BLaER1 (cell line): ENCODE results near the gene KIF27.

Source experiments
- H3K27ac ChIP-seq: shearing (Covaris generic); formaldehyde crosslinking; 2 replicates; pipeline ENCODE4 v1.8.1; 2022
- H3K27me3 ChIP-seq: shearing (Covaris generic); formaldehyde crosslinking; 2 replicates; pipeline ENCODE4 v1.8.1; 2022
- H3K36me3 ChIP-seq: shearing (Covaris generic); formaldehyde crosslinking; 2 replicates; pipeline ENCODE4 v1.8.1; 2022
- H3K4me1 ChIP-seq: shearing (Covaris generic); formaldehyde crosslinking; 2 replicates; pipeline ENCODE4 v1.8.1; 2022
- H3K4me2 ChIP-seq: shearing (Covaris generic); formaldehyde crosslinking; 2 replicates; pipeline ENCODE4 v1.8.1; 2022
- H3K4me3 ChIP-seq: shearing (Covaris generic); formaldehyde crosslinking; 2 replicates; pipeline ENCODE4 v1.8.1; 2022
- H3K9ac ChIP-seq: shearing (Covaris generic); formaldehyde crosslinking; 2 replicates; pipeline ENCODE4 v1.8.1; 2022
- H3K9me3 ChIP-seq: shearing (Covaris generic); formaldehyde crosslinking; 2 replicates; pipeline ENCODE4 v1.8.1; 2022
- H4K20me1 ChIP-seq: shearing (Covaris generic); formaldehyde crosslinking; 2 replicates; pipeline ENCODE4 v1.8.1; 2022
- Cebpa-rat ChIP-seq: shearing (Covaris generic); IDR thresholded peaks from 2 replicates; pipeline ENCODE4 v1.8.1; 2022

KIF27 gene

GRCh38 chr9:83920927-83921707 lies at the start of gene KIF27:
KIF27 (minus strand) TSS chr9:83921432; CDS start chr9:83915591, 5,841 bp downstream.
- Histone ChIP-seq H3K9ac (peak within 1 kb of the TSS; percentile 80), H3K4me2 (peak within 1 kb of the TSS; percentile 80), H3K27me3 (no peaks in the 10 kb centered on the region), H4K20me1 (no peaks in the 10 kb centered on the region), H3K9me3 (no peaks in the 10 kb centered on the region), H3K27ac (peak within 1 kb of the TSS; percentile 88), H3K4me3 (peak within 1 kb of the TSS; percentile 81), H3K4me1 (peaks cover 28% of the 10 kb centered on the region), H3K36me3 (peaks cover 16% of the 10 kb centered on the region)
- TF ChIP-seq Cebpa-rat = no peak

- H3K4me2 ChIP-seq = no peak overlapping the region
- H3K4me3 ChIP-seq = no peak overlapping the region
- H3K9me3 ChIP-seq = no peaks in the 10 kb centered on the region
- H3K27ac ChIP-seq = no peak overlapping the region
- H3K36me3 ChIP-seq = peaks cover 85% of the 10 kb centered on the region
- H3K4me1 ChIP-seq = peaks cover 24% of the 10 kb centered on the region
- H3K27me3 ChIP-seq = no peaks in the 10 kb centered on the region
- no peak overlapping the region for H3K9ac ChIP-seq
- peaks cover 100% of the 10 kb centered on the region for H4K20me1 ChIP-seq
- no peak for TF ChIP-seq Cebpa-rat
These were observed 48.4 kb upstream of the KIF27 start for GRCh38 chr9:83969602-83970001.

GRCh38 chr9:83967073-83967472 lies 45.8 kb upstream of the KIF27 start:
- Histone ChIP-seq H3K9me3 (no peaks in the 10 kb centered on the region), H3K27ac (no peak overlapping the region), H3K4me1 (no peaks in the 10 kb centered on the region), H3K27me3 (no peaks in the 10 kb centered on the region), H4K20me1 (peaks cover 78% of the 10 kb centered on the region), H3K4me2 (no peak overlapping the region), H3K36me3 (peaks cover 60% of the 10 kb centered on the region), H3K9ac (no peak overlapping the region), H3K4me3 (no peak overlapping the region)
- TF ChIP-seq Cebpa-rat = no peak

- Histone ChIP-seq H3K4me3 (no peak overlapping the region), H3K9me3 (no peaks in the 10 kb centered on the region), H3K9ac (no peak overlapping the region), H3K36me3 (peaks cover 51% of the 10 kb centered on the region), H3K4me1 (no peaks in the 10 kb centered on the region), H4K20me1 (peaks cover 69% of the 10 kb centered on the region), H3K27ac (no peak overlapping the region), H3K4me2 (no peak overlapping the region), H3K27me3 (no peaks in the 10 kb centered on the region)
- no peak for TF ChIP-seq Cebpa-rat
These were observed 45.0 kb upstream of the KIF27 start for GRCh38 chr9:83966209-83966582.

GRCh38 chr9:83965350-83966208 lies 44.3 kb upstream of the KIF27 start:
- no peaks in the 10 kb centered on the region for H3K4me1 ChIP-seq
- no peak overlapping the region for H3K4me2 ChIP-seq
- H3K9me3 ChIP-seq = no peaks in the 10 kb centered on the region
- no peak overlapping the region for H3K9ac ChIP-seq
- H3K27me3 ChIP-seq = no peaks in the 10 kb centered on the region
- peaks cover 63% of the 10 kb centered on the region for H4K20me1 ChIP-seq
- no peak for TF ChIP-seq Cebpa-rat
- no peak overlapping the region for H3K4me3 ChIP-seq
- H3K36me3 ChIP-seq = peaks cover 45% of the 10 kb centered on the region
- no peak overlapping the region for H3K27ac ChIP-seq

- Histone ChIP-seq H3K36me3 (peaks cover 39% of the 10 kb centered on the region), H4K20me1 (peaks cover 57% of the 10 kb centered on the region), H3K9ac (no peak overlapping the region), H3K4me1 (no peaks in the 10 kb centered on the region), H3K4me2 (no peak overlapping the region), H3K4me3 (no peak overlapping the region), H3K27ac (no peak overlapping the region), H3K9me3 (no peaks in the 10 kb centered on the region), H3K27me3 (no peaks in the 10 kb centered on the region)
- TF ChIP-seq Cebpa-rat = no peak
These were observed 43.7 kb upstream of the KIF27 start for GRCh38 chr9:83964973-83965349.

- H3K4me2 ChIP-seq = no peak overlapping the region
- peaks cover 14% of the 10 kb centered on the region for H3K36me3 ChIP-seq
- TF ChIP-seq Cebpa-rat = no peak
- H3K4me3 ChIP-seq = no peak overlapping the region
- H3K27ac ChIP-seq = no peak overlapping the region
- H3K9me3 ChIP-seq = peaks cover 2% of the 10 kb centered on the region
- peaks cover 29% of the 10 kb centered on the region for H4K20me1 ChIP-seq
- peaks cover 11% of the 10 kb centered on the region for H3K27me3 ChIP-seq
- H3K9ac ChIP-seq = no peak overlapping the region
- H3K4me1 ChIP-seq = no peaks in the 10 kb centered on the region
These were observed 40.9 kb upstream of the KIF27 start for GRCh38 chr9:83962165-83962564.

- Histone ChIP-seq H3K36me3 (peaks cover 3% of the 10 kb centered on the region), H3K27me3 (peaks cover 23% of the 10 kb centered on the region), H3K4me3 (no peak overlapping the region), H3K9ac (no peak overlapping the region), H3K27ac (no peak overlapping the region), H3K4me1 (peaks cover 7% of the 10 kb centered on the region; the same call in 1 of the 2 replicates), H3K9me3 (peaks cover 14% of the 10 kb centered on the region), H4K20me1 (peaks cover 17% of the 10 kb centered on the region), H3K4me2 (no peak overlapping the region)
- TF ChIP-seq Cebpa-rat = no peak
These were observed 39.8 kb upstream of the KIF27 start for GRCh38 chr9:83960991-83961390.

GRCh38 chr9:83959061-83959460 lies 37.8 kb upstream of the KIF27 start:
- peaks cover 41% of the 10 kb centered on the region for H3K27me3 ChIP-seq
- no peak for TF ChIP-seq Cebpa-rat

GRCh38 chr9:83957248-83957513 lies 35.9 kb upstream of the KIF27 start:
- H4K20me1 ChIP-seq = no peaks in the 10 kb centered on the region
- peaks cover 22% of the 10 kb centered on the region for H3K9me3 ChIP-seq
- H3K36me3 ChIP-seq = no peaks in the 10 kb centered on the region
- no peak overlapping the region for H3K4me2 ChIP-seq
- peak overlapping the region; percentile 44; the same call in 1 of the 2 replicates for H3K4me3 ChIP-seq
- H3K9ac ChIP-seq = no peak overlapping the region
- peaks cover 41% of the 10 kb centered on the region for H3K27me3 ChIP-seq
- no peak overlapping the region for H3K27ac ChIP-seq
- peaks cover 7% of the 10 kb centered on the region; the same call in 1 of the 2 replicates for H3K4me1 ChIP-seq
- no peak for TF ChIP-seq Cebpa-rat

More at GRCh38 chr9:83959061-83959460, 37.8 kb upstream of the KIF27 start:
- no peaks in the 10 kb centered on the region for H3K36me3 ChIP-seq
- H3K9ac ChIP-seq = no peak overlapping the region
- no peak overlapping the region for H3K27ac ChIP-seq
- no peaks in the 10 kb centered on the region for H4K20me1 ChIP-seq
- H3K4me1 ChIP-seq = peaks cover 7% of the 10 kb centered on the region; the same call in 1 of the 2 replicates
- no peak overlapping the region for H3K4me3 ChIP-seq
- peaks cover 22% of the 10 kb centered on the region for H3K9me3 ChIP-seq
- H3K4me2 ChIP-seq = no peak overlapping the region
